Endothelial cell of hepatic sinusoid (primary cell): ENCODE data around the gene COA6.

ENCODE experiments used
- in situ Hi-C: cut with HindIII; loops from 2 replicates; pipeline ENCODE4 v1.10.0; 2017; ENCODE audit warnings: low sequenced_read_pairs

The COA6 gene

GRCh38 chr1:234408757-234409156 is 35.5 kb downstream of the COA6 start:
- in situ Hi-C loops: no loop called here

- in situ Hi-C loops: no loop called here
Observed at GRCh38 chr1:234409328-234409727, 36.1 kb downstream of the COA6 start.

GRCh38 chr1:234412830-234413229 is 39.6 kb downstream of the COA6 start:
- in situ Hi-C loops: no loop called here

DNA sequence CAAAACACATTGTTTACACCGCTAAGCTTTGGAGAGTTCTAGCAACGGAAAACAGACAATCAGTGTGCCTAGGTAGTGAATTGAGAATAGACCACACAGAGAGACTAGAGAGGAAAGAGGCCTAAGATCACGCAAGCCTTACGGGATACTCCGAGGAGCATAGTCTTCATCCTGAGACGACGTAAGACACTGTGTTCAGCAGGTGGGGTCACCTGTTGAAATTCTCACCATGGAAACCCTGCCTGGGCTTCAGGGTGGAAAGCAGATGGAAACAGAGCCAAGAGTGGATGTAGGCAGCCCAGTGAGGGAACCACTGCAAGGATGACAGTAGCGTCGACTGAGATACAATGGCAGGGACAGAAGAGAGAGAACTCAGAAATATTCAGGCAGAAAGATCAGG is 40.2 kb downstream of the COA6 start:
- in situ Hi-C loops: no loop called here

DNA sequence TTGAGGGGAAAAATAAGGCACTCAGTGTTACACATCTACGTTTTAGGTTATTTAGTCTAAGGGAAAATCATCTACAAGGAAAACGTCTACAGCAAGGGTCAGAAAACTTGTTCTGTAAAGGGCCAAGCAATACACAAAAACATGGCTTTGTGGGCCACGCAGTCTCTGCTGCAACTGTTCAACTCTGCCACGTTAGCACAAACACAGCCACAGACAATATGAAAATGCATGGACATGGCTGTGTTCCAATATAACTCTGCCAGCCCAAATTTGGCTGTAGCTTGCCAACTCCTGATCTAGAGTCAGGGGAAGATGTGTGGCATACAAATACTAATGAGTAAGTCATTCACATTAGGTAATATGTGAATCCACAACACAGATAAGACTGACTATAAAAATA is 40.7 kb downstream of the COA6 start:
- in situ Hi-C loops: no loop called here

DNA sequence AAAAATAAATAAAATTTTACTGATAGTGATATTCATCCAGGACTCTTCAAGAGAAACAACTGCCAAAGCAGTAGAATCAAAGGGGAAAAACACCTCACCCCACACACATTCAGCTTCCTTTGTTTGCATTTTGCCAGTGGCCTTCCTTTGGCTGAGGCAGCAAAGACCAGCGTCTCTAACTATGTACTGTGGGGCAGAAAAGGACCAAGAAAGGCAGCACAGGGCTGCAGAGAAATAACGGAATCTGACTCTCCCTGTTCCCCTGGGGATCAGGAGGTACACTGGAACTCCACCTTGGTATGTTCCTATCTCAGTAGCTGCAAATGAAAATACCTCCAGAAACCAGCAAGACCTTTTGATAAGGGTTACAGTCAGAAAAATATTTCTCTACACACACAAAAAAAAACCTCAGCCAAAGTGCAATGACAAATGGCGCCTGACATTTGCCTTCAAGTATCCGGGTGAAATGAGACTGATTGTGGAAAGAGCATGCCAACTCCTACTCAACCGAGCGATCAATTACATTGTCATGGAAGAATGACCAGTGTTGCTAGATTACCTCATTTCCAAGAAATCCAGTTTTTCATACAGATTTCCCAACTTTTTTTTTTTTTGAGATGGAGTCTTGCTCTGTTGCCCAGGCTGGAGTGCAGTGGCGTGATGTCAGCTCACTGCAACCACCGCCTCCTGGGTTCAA is 54.8 kb downstream of the COA6 start:
- in situ Hi-C loops: no loop called here

GRCh38 chr1:234429434-234429806 is 56.2 kb downstream of the COA6 start:
- in situ Hi-C loops: no loop called here

DNA sequence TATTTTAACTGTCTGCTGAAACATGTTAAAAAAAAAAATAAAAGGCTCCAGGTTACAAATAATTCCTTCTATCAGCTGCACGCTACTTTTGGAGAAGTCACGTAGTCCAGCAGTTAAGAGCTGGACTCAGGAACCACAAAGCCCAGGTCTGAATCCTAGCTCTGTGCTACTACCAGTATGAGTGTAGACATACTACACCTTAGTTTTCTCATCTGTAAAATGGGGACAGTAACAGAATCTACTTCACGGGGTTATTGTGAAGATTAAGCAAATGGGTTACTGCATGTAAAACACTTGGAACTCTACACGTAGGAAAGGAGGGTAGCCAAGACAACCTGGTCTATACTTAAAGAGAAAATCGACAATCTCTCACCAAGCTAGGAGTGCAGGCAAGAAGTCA is 57.4 kb downstream of the COA6 start:
- in situ Hi-C loops: no loop called here

- in situ Hi-C loops: no loop called here
Observed at GRCh38 chr1:234431255-234431654, 58.0 kb downstream of the COA6 start.

GRCh38 chr1:234433563-234434285 is 60.5 kb downstream of the COA6 start:
- in situ Hi-C loops: no loop called here
